Measurements from ENCODE around the gene ZNF407.

The ZNF407 gene

GRCh38 chr18:74715865-74716712 lies 118.4 kb downstream of the ZNF407 start:
- TF ChIP-seq CTCF (conservative IDR thresholded peaks at IDR 0.05; ENCODE audit: low read depth), result no peak
- ChIA-PET POLR2A (ENCODE audit: low non-redundant PET) (no interaction called here), CTCF (interaction anchor here (0.5 kb wide), 1 partner anchor 32 kb away, joined by 3 read pairs; no protein-coding TSS in a partner anchor)
- no peak for DNase-seq (ENCODE audit: low spot score)
- no peak overlapping the region for H3K27ac ChIP-seq

DNA sequence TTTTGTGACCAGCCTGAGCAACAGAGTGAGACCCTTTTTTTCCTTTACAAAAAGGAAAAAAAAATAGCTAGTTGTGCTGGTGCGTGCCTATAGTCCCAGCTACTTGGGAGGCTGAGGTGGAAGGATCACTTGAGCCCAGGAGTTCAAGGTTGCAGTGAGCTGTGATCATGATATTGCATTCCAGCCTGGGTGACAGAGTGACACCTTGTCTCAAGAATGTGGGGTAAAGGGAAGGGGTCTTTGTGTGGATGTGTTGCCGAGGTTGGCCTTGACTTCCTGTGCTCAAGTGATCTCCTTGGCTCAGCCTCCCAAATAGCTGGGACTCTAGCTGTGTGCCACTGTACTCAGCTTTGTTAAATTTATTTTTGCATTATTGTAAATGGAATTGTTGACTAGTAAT lies 120.6 kb downstream of the ZNF407 start:
- ChIA-PET CTCF (interaction anchor here (0.6 kb wide), 1 partner anchor 1050 kb away, joined by 3 read pairs; no protein-coding TSS in a partner anchor), POLR2A (ENCODE audit: low non-redundant PET) (no interaction called here)
- no peak for TF ChIP-seq CTCF (conservative IDR thresholded peaks at IDR 0.05; ENCODE audit: low read depth)
- no peak for DNase-seq (ENCODE audit: low spot score)
- no peak overlapping the region for H3K27ac ChIP-seq

DNA sequence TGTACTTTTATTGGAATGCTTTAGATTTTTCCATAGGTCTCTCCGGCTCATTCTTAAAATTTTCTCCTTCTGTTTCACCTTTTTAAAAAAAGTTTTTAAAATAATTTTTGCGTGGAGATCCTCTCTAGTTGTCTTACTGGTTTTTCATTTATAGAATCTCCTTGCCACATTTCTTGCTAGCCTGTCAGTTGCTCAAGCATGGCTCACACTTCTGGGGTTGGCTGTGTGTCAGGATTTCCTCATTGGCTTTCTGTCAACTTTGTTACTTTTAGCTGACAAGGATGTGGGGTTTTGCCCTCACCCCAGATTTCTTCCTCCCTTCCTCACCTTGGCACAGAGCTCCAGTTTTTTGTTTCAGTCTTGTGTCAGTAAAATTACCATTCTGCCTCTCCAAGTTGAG lies 124.6 kb downstream of the ZNF407 start:
- H3K27ac ChIP-seq, result no peak overlapping the region
- no peak for TF ChIP-seq CTCF (conservative IDR thresholded peaks at IDR 0.05; ENCODE audit: low read depth)
- POLR2A ChIA-PET (ENCODE audit: low non-redundant PET), result no interaction called here
- DNase-seq (ENCODE audit: low spot score), result no peak
- CTCF ChIA-PET, result interaction anchor here (0.7 kb wide), 1 partner anchor 86 kb away, joined by 4 read pairs; no protein-coding TSS in a partner anchor

GRCh38 chr18:74724186-74724585 lies 126.5 kb downstream of the ZNF407 start:
- CTCF ChIA-PET, result no interaction called here
- DNase-seq (ENCODE audit: low spot score), result no peak
- no peak overlapping the region for H3K27ac ChIP-seq
- POLR2A ChIA-PET (ENCODE audit: low non-redundant PET), result no interaction called here
- TF ChIP-seq CTCF (conservative IDR thresholded peaks at IDR 0.05; ENCODE audit: low read depth), result no peak

GRCh38 chr18:74725690-74726089 lies 128.0 kb downstream of the ZNF407 start:
- ChIA-PET CTCF (interaction anchor here (0.6 kb wide), 1 partner anchor 29 kb away, joined by 3 read pairs; no protein-coding TSS in a partner anchor), POLR2A (ENCODE audit: low non-redundant PET) (no interaction called here)
- DNase-seq (ENCODE audit: low spot score), result no peak
- no peak overlapping the region for H3K27ac ChIP-seq
- no peak for TF ChIP-seq CTCF (conservative IDR thresholded peaks at IDR 0.05; ENCODE audit: low read depth)

DNA sequence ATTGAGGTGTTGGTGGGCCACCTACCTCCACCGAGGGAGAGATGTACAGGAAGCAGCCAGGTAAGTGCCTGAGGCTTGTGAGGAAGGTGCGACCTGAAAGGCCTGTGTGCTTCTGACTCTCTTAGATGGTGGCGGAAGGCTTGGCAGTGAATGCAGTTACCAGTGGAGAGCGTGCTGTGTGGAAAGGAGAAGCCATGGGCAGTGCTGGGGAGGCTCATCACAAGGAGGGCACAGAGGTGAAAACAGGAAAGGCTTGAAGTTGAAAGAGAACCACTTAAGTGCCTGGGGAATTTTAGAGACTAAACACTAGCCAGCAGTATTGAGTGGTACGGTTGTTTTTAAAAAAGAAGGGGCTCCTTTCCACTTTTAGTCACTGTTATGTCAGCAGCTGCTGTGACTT lies 130.9 kb downstream of the ZNF407 start:
- ChIA-PET POLR2A (ENCODE audit: low non-redundant PET) (no interaction called here), CTCF (no interaction called here)
- H3K27ac ChIP-seq, result no peak overlapping the region

More for the DNA sequence above, 130.9 kb downstream of the ZNF407 start:
- DNase-seq (ENCODE audit: low spot score), result no peak
- no peak for TF ChIP-seq CTCF (conservative IDR thresholded peaks at IDR 0.05; ENCODE audit: low read depth)
